Lung (tissue), 12 donors: ENCODE measurements around the gene LTBP4. TPM values are rescaled to one million over a fixed set of nuclear protein-coding genes. Genes with fewer than 3 reads are reported as not detected.

Experiments
- ATAC-seq: fragments of 200-7000 bp; cut with Tn5 transposase; one replicate; pipeline ENCODE4 v1.9.1; 2020; ENCODE audit warnings: moderate number of reproducible peaks; ENCODE audit not compliant: insufficient read depth, low FRiP score
- DNase-seq, 3 donors: peaks; one replicate each; pipeline ENCODE4 v3.0.0-alpha.2; 2013 to 2017
- H3K27ac ChIP-seq, 2 donors: one replicate each; pipeline ENCODE4 v1.5.1; 2013; ENCODE audit warnings: mild to moderate bottlenecking in 2 of 2, moderate library complexity in 2 of 2, control low read depth in 1 of 2, inconsistent platforms in 1 of 2, low read depth in 1 of 2, low read length in 1 of 2
- H3K27me3 ChIP-seq, 3 donors: one replicate each; pipeline ENCODE4 v1.5.1; 2013; ENCODE audit warnings: low read length in 2 of 3; ENCODE audit not compliant: control insufficient read depth in 3 of 3, insufficient read depth in 3 of 3
- H3K36me3 ChIP-seq, 4 donors: one replicate each; pipeline ENCODE4 v1.5.1; 2013; ENCODE audit warnings: low read length in 4 of 4, mild to moderate bottlenecking in 1 of 4, moderate library complexity in 1 of 4; ENCODE audit not compliant: control insufficient read depth in 4 of 4, insufficient read depth in 4 of 4
- H3K4me1 ChIP-seq, 5 donors: one replicate each; pipeline ENCODE4 v1.5.1; 2013; ENCODE audit warnings: low read length in 5 of 5, mild to moderate bottlenecking in 2 of 5, moderate library complexity in 1 of 5; ENCODE audit not compliant: control insufficient read depth in 5 of 5, insufficient read depth in 5 of 5
- H3K4me3 ChIP-seq: one replicate; pipeline ENCODE4 v1.5.1; 2013; ENCODE audit warnings: mild to moderate bottlenecking, control low read depth, moderate library complexity
- H3K9ac ChIP-seq, 2 donors: one replicate each; pipeline ENCODE4 v1.5.1; 2013; ENCODE audit warnings: low read length in 2 of 2, control low read depth in 1 of 2; ENCODE audit not compliant: insufficient read depth in 1 of 2
- H3K9me3 ChIP-seq, 4 donors: one replicate each; pipeline ENCODE4 v1.5.1; 2013; ENCODE audit warnings: low read length in 3 of 4, mild to moderate bottlenecking in 1 of 4, moderate library complexity in 1 of 4; ENCODE audit not compliant: control insufficient read depth in 4 of 4, insufficient read depth in 3 of 4
- CTCF ChIP-seq: IDR thresholded peaks from 2 replicates; pipeline ENCODE4 v1.5.1; 2012; ENCODE audit warnings: mild to moderate bottlenecking; ENCODE audit errors: control extremely low read depth, extremely low read depth
- WGBS, 2 donors: extraction: QIAGEN DNeasy Blood & Tissue Kit; methylation state at CpG; one replicate each; pipeline ENCODE4 v1.1.7; 2013; 5-methylcytosine and 5-hydroxymethylcytosine counted together
- polyA plus RNA-seq, 2 donors: library from polyadenylated mRNA; stranded (reverse); fragments of 200-250 nt; gene quantifications; one replicate each; pipeline ENCODE4 v1.2.1, GENCODE V29; 2013
- total RNA-seq, 2 donors: library from RNA; depleted of rRNA in 1 of 2; stranded (reverse); fragments of >200 nt in 1 of 2; gene quantifications; one replicate each; pipeline ENCODE4 v1.2.1, GENCODE V29; 2014 to 2021
- donor health status: control.
- donor health status: control.
- donor health status: Bipolar disorder and iron deficiency.
- donor health status: healthy.
- donor health status: DM: yes; HTN: yes; CAD: no.

LTBP4 gene
- total and polyA plus RNA-seq, 4 donors, result 73.0 to 290 (median 151) TPM

DNA sequence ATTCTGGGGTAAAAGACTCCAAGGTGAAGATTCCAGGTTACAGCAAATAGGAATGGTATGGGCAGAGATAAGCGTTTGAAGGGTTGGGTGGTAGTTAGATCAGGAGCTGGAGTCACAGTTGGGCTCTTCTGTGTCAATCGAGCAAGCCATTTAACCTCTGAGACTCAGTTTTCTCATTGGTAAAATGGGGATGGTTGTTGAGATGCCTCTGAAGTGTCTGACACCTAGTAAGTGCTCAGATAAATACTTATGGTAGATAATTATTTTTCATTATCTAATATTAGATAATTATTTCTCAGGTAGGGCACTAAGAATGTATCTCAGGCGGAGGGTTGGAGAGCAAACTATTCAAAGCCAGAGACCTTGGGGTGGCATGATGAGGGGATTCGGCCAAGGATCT lies 7.8 kb downstream of the LTBP4 start:
- Histone ChIP-seq H3K27me3 (no peaks in the 10 kb centered on the region), H3K9me3 (no peaks in the 10 kb centered on the region), H3K4me3 (no peak overlapping the region), H3K4me1 (peaks cover 0 to 46% (median 24%) of the 10 kb centered on the region in 5 donors), H3K9ac (no peak overlapping the region), H3K27ac (no peak overlapping the region), H3K36me3 (peaks cover 0 to 21% (median 9%) of the 10 kb centered on the region in 4 donors)
- WGBS, 2 donors, result 67 to 74% methylated on average over 4 of the region's 4 CpGs
- DNase-seq (no peak), ATAC-seq (no peak)
- no peak for TF ChIP-seq CTCF

DNA sequence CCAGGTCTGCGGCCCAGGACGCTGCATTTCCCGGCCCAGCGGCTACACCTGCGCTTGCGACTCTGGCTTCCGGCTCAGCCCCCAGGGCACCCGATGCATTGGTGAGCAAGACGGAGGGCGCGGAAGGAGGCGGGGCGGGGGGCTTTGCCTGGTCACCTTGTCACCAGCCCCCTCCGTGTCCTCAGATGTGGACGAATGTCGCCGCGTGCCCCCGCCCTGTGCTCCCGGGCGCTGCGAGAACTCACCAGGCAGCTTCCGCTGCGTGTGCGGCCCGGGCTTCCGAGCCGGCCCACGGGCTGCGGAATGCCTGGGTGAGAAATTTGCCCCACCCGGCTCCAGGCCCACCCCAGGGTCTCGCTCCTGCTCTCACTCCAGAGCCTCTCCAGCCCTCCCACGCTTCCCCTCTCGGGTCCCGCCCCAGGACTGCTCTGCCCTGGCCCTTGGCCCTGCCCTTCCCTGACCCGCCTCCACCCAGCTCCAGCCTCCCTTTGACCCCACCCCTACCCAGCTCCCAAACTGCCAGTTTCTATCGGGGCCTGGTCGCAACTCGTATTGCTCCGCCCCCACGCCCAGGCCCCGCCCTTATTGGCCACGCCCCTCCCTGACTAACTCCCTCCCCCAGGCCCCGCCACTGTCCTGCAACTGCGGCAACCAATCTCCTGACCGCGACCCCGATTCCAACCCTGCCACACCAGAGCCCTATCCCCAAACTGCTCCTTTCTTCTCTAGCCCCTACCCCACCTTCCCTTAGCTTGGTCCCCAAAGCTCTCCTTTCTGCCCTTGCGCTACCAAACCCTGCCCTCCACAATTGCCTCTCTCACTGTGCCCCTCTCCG lies 8.6 kb downstream of the LTBP4 start:
- H3K9ac ChIP-seq, result no peak overlapping the region
- H3K9me3 ChIP-seq, result no peaks in the 10 kb centered on the region
- DNase-seq (peak; percentile 50 to 81 (median 78)), ATAC-seq (peak; percentile 76)
- peaks cover 0 to 24% (median 10%) of the 10 kb centered on the region in 4 donors for H3K36me3 ChIP-seq
- H3K4me1 ChIP-seq, result peaks cover 0 to 46% (median 22%) of the 10 kb centered on the region in 5 donors
- H3K4me3 ChIP-seq, result peak overlapping the region; percentile 33
- peak overlapping the region; percentile 53 to 78 for H3K27ac ChIP-seq
- 9% methylated on average over 34 to 50 of the region's 50 CpGs for WGBS, 2 donors
- no peak for TF ChIP-seq CTCF
- no peaks in the 10 kb centered on the region for H3K27me3 ChIP-seq

- Histone ChIP-seq H3K4me1 (peaks cover 0 to 41% (median 16%) of the 10 kb centered on the region in 5 donors), H3K4me3 (no peak overlapping the region), H3K9me3 (no peaks in the 10 kb centered on the region), H3K9ac (no peak overlapping the region), H3K36me3 (peaks cover 0 to 24% (median 10%) of the 10 kb centered on the region in 4 donors), H3K27ac (peak overlapping the region; percentile 53 to 78), H3K27me3 (no peaks in the 10 kb centered on the region)
- ATAC-seq (no peak), DNase-seq (peak in 1 of 3 donors; percentile 46)
- TF ChIP-seq CTCF, result no peak
- 21 to 24% methylated on average over 29 of the region's 29 CpGs for WGBS, 2 donors
Measured at GRCh38 chr19:40610396-40611064, 9.4 kb downstream of the LTBP4 start.
